22Rv1 (cell line): ENCODE measurements around the gene KIF6.

Source experiments
- ZFX ChIP-seq: fragments of 450-650 bp; IDR thresholded peaks from 2 replicates; pipeline ENCODE4 v1.6.1; 2017; ENCODE audit warnings: antibody characterized with exemption, borderline replicate concordance
- TF ChIP-seq, protein P1 (sequence below): fragments of 450-650 bp; IDR thresholded peaks from 2 replicates; pipeline ENCODE4 v1.5.1; 2017; ENCODE audit warnings: mild to moderate bottlenecking

DNA sequence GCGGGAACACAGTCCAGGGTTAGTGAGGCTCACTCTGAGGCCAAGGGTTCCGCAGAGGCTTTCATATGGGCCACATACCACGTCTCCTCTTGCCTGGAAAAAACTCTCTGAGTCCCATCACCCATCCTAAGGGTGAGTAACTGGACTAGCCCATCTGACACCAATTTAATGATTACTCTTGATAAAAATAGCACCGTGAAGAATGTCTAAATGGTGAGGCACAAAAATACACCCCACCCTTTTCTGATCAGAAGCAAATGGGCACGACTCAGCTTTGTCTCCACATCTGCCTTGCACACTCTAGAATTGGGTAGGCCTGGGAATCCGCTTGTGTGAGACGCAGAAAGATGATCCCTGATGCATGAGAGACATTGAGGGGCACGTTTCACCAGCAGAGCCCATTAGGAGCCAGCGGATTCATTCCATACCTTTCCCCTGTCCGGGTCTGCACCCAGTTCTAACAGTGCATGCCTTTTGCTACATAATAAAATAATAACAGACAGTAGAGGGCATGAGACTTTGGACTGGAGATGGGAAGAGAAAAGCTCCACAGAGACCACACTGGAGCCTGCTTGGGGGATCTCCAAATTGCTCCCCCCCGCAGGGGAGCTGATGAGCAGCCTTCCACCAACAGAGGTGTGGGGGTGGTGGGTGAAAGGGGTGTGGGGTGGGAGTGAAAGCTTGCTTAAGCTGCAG lies 292.7 kb downstream of the KIF6 start:
- TF ChIP-seq, protein P1, sequence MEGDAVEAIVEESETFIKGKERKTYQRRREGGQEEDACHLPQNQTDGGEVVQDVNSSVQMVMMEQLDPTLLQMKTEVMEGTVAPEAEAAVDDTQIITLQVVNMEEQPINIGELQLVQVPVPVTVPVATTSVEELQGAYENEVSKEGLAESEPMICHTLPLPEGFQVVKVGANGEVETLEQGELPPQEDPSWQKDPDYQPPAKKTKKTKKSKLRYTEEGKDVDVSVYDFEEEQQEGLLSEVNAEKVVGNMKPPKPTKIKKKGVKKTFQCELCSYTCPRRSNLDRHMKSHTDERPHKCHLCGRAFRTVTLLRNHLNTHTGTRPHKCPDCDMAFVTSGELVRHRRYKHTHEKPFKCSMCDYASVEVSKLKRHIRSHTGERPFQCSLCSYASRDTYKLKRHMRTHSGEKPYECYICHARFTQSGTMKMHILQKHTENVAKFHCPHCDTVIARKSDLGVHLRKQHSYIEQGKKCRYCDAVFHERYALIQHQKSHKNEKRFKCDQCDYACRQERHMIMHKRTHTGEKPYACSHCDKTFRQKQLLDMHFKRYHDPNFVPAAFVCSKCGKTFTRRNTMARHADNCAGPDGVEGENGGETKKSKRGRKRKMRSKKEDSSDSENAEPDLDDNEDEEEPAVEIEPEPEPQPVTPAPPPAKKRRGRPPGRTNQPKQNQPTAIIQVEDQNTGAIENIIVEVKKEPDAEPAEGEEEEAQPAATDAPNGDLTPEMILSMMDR: no peak
- no peak for TF ChIP-seq ZFX
